Measurements from ENCODE around the gene PDE6D. TPM values are rescaled to one million over a fixed set of nuclear protein-coding genes. Genes with fewer than 3 reads are reported as not detected.

Gene PDE6D
- total and polyA plus RNA-seq, 2 of the 13 experiments (the other 11 are each of a cell fraction or from before 2014, with no cell fraction given), result 14.1 to 23.2 TPM

DNA sequence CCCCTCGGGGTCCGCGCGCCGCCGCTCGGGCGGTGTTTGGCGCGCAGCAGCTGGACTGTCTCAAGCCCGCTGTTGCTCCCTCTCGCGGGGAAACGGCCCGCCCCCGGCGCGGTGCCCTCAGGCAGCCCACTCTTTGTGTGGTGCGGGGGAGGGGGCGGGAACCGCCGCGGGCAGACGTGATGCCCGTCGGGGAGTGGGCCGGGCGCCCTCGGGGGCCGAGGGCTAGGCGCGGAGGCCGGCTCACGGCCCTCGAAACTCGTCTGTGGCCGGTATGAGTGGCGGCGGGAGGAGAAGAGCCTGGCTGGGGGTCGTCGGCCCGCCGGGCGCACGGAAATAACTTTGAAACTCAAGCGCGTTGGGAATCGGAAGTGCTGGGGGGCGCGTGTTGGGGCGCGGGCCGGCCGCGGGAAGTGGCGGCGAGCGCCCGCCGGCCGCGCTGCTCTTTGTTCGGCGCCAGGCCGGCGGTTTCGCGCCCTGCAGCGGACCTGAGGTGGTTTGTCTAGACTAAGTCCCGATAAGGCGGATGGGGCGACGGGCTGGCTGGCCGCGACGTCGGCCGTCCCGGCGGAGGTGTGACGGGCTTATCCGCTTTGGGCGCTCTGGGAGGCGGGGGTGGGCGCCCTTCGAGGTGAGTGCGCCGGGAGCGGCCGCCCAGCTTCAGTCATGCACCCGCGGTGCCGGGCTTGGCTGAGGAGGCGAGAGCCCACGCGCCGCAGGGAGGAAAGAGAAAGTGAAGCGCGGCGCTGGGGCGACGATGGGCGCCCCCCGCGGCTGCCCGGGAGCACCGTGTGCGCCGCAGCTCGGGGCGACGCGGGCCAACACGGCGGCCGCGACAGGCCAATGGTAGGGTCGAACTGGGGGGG lies 72.1 kb downstream of the PDE6D start (continued):
- TF ChIP-seq ZNF569 (CRISPR knock-in tag; IDR thresholded peaks at IDR 0.05; ENCODE audit: borderline replicate concordance) (no peak), ZNF230 (CRISPR knock-in tag; IDR thresholded peaks at IDR 0.05) (no peak; the same call in 1 of the 2 replicates), HIC2 (CRISPR knock-in tag; IDR thresholded peaks at IDR 0.05; ENCODE audit: low read depth) (no peak; the same call in 1 of the 2 replicates), ZNF646 (CRISPR knock-in tag; IDR thresholded peaks at IDR 0.05) (no peak), GATA4 (IDR thresholded peaks at IDR 0.05; ENCODE audit: borderline replicate concordance, low read depth) (no peak), THAP7 (CRISPR knock-in tag; IDR thresholded peaks at IDR 0.05) (no peak), NONO (IDR thresholded peaks at IDR 0.05) (no peak), NONO (CRISPR knock-in tag; conservative IDR thresholded peaks at IDR 0.05) (peak; percentile 21), ZNF124 (CRISPR knock-in tag; IDR thresholded peaks at IDR 0.05) (no peak), ZNF383 (CRISPR knock-in tag; IDR thresholded peaks at IDR 0.05; ENCODE audit: borderline replicate concordance) (no peak)
- TF ChIP-seq, protein P1, sequence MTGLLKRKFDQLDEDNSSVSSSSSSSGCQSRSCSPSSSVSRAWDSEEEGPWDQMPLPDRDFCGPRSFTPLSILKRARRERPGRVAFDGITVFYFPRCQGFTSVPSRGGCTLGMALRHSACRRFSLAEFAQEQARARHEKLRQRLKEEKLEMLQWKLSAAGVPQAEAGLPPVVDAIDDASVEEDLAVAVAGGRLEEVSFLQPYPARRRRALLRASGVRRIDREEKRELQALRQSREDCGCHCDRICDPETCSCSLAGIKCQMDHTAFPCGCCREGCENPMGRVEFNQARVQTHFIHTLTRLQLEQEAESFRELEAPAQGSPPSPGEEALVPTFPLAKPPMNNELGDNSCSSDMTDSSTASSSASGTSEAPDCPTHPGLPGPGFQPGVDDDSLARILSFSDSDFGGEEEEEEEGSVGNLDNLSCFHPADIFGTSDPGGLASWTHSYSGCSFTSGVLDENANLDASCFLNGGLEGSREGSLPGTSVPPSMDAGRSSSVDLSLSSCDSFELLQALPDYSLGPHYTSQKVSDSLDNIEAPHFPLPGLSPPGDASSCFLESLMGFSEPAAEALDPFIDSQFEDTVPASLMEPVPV (CRISPR knock-in tag; IDR thresholded peaks at IDR 0.05), result no peak
- TF ChIP-seq, protein P2, sequence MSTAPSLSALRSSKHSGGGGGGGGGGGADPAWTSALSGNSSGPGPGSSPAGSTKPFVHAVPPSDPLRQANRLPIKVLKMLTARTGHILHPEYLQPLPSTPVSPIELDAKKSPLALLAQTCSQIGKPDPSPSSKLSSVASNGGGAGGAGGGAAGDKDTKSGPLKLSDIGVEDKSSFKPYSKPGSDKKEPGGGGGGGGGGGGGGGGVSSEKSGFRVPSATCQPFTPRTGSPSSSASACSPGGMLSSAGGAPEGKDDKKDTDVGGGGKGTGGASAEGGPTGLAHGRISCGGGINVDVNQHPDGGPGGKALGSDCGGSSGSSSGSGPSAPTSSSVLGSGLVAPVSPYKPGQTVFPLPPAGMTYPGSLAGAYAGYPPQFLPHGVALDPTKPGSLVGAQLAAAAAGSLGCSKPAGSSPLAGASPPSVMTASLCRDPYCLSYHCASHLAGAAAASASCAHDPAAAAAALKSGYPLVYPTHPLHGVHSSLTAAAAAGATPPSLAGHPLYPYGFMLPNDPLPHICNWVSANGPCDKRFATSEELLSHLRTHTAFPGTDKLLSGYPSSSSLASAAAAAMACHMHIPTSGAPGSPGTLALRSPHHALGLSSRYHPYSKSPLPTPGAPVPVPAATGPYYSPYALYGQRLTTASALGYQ (CRISPR knock-in tag; IDR thresholded peaks at IDR 0.05), result peak; percentile 32; the same call in 1 of the 2 replicates
- TF ChIP-seq, protein P3, sequence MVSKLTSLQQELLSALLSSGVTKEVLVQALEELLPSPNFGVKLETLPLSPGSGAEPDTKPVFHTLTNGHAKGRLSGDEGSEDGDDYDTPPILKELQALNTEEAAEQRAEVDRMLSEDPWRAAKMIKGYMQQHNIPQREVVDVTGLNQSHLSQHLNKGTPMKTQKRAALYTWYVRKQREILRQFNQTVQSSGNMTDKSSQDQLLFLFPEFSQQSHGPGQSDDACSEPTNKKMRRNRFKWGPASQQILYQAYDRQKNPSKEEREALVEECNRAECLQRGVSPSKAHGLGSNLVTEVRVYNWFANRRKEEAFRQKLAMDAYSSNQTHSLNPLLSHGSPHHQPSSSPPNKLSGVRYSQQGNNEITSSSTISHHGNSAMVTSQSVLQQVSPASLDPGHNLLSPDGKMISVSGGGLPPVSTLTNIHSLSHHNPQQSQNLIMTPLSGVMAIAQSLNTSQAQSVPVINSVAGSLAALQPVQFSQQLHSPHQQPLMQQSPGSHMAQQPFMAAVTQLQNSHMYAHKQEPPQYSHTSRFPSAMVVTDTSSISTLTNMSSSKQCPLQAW (CRISPR knock-in tag; IDR thresholded peaks at IDR 0.05), result no peak
